NK-92 (cell line): ENCODE measurements around the gene PSMB7.

ENCODE experiments used
- DNase-seq: peaks from one replicate; lab custom pipeline; 2025; ENCODE audit not compliant: unreplicated experiment; lab: John Stamatoyannopoulos, UW

PSMB7 gene

DNA sequence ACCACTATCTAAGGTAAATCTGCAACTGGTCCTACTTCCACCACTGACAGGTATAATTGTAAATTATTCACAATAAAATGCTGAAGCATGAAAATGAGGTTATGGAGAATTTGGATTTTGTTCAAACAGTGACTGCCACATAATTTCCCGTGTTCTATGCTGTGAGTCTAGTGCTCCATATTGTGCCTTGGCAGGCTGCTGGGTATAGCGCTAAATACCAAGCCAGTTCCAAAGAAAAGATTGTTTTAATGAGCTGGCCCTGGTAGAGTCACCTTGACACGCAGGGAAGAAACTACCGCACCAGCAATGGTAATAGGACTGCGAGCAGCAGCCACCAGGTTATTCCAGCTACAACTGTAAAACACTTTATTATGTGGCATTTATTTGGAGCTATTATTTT lies 30.4 kb downstream of the PSMB7 start:
- no peak for DNase-seq

DNA sequence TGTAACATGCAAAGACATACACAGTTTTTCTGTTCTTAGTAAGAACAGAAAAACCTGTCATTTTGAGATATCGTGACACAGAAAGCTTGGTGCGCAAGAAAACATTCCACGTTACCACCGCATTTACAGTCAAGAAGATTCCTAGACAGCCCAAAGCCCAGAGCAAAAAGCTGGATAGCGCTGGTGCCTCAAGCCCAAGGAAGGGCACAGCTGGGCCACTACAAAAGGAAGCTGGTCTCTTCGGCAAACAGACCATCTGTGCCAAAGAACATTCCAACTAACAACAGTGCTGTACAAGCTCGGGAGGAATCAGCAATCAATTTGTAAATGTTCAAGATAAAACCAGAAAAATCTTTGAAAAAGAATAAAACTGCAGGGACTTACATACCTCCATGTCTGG lies 31.0 kb downstream of the PSMB7 start:
- no peak for DNase-seq

DNA sequence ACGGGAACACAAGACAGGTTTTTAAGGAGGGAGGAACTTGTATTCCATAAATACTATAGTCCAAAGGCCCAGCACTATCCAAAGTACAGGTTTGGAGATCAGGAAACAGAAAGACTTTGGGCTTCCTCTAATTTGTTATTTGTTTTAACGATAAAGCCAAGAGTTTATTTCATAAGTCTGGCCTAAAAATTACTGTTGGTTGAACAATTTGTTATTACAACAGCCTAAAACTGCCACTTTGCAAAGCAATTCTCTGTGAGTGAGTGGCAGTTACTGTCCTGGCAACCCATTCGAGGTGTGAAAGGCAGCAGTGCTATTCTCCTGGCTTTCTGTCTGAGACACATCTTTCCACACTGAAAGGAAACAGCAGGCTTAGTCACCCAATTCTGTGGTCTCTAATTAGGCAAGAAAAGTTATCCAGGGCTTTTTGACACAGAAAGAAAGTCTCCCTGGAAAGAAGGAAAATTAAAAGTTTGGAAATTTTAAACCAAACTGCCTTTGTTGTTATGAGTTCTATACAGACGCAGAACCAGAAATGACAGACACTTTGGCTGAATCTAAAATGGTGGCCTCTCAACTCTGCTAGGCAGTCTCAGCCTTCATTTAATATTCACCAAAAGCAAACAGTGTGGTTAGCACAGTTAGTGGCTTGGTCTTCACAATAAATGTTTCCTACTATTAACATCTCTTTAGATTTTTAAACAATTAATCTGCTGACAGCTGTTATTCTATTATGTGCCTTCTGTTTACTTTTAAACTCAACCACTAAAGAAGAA lies 33.9 kb downstream of the PSMB7 start:
- no peak for DNase-seq

DNA sequence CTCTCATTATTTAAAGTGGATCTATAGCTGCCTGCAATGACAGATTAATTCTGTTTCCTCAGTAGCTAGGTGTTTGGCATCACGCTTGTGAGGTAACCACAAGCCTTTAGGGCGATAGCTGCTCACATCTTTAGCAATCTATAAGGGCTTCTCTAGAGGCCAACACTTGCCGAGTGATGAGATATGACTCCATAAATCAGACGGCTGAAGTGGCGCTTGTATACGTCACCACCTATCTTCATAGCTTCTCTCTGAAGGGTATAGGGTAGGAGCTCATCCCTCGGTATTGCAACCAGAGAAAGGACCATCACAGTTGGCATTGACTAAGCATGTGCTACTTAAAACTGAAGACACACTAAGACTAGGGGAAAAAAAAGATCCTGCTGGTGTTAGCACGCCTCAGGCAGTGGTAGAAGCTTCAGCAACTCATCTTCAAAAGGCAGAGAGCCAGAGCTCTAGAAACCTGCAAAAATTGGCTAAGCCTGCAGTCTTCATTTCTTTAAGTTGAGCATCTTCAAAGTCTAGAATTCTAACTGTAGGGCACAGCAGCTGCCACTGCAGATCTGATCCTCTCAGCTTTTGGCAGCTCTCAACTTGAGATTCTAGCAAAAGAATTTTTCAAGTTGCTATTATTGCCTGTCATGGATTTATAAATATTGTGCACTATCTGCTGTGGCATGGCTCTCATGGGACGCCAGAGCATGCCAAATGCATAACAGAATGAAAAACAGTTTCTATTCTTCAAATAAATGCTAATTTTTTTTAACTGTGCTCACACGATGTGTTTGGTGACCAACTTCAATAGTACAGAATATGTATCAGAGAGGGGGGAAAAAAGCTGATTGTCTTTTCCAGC lies 37.5 kb downstream of the PSMB7 start:
- no peak for DNase-seq

DNA sequence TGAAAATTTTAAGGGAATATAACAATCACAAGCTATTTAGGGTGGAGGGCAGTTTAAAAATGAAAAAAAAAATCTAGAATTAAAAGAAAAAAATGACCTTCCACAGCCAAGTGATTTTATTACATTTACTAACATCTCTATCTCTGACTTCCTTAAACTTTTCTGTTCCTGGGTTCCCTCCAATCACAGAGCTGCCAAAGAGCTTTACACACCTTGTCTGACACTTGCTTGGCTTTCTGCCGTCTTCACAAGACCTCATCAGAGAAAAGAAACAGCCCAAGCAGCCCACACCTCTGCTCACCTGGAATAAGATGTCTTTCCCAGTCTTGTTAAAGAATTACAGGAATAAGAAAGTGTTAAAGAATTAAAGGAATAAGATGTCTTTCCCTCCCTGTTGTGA lies 38.9 kb downstream of the PSMB7 start:
- no peak for DNase-seq

DNA sequence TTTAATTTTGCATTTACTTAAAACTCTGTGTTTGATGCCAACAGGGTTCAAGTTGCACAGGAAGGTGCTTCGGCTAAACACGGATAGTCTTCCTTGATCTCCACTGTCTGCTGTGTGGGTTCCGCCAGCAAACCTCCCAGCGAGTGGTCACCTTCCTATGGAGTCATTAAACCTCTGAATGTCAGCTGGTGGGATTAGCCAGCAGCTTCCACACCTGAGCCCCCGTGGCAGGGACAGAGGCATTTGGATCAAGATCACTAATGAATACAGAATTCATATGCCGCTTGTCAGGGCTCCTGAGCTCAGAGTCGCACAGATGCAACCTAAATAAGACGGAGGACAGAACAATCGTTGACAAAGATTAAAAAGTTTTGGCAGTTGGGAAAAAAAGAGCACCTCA lies 39.5 kb downstream of the PSMB7 start:
- DNase-seq: no peak

DNA sequence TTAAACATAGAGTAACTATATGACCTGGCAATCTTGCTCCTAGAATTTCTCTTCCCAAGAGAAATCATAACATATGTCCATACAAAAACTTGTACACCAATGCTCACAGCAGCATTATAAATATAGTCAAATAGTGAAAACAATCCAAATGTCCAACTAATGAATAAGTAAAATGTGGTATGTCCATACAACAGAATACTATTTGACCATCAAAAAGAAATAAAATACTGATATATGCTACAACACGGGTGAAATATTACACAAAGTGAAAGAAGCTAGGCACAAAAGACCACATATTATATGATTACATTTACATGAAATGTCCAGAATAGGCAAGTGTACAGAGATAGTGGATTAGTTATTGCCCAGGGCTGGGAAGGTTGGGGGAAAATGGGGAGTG lies 41.4 kb downstream of the PSMB7 start:
- DNase-seq: no peak

DNA sequence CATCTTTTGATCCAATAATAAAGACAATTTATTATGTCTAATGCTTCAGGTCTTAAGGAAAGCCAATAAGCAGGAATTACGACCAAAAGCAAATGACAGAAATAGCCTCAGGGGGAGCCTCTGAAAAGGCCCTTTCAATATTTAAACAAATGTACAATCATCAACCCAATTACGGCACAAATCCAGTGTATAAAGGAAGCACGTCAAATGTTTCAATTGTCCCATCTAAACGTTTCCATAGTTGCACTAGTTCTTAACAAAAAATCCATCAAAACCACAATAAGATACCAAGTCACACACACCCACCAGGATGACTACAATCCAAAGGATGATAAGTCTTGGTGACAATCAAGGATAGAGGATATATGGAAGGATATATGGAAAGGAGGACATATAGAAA lies 41.9 kb downstream of the PSMB7 start:
- no peak for DNase-seq

DNA sequence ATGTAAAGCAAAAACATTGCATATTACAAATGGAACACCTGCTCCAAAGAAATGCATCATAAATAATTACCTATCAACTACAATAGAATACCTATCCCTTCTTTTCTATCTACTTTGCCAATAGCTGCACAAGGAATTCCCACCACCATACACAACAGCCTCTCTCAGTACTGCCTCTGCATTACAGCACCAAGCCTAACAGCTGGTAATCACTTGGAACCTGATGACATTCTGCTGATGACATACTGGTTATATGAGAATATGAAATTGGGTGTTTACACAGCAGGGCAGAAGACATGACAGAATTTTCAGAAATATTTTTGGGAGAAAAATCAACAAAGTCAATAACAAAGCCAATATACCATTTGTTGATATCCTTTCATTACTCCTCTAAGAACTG lies 43.2 kb downstream of the PSMB7 start:
- no peak for DNase-seq

DNA sequence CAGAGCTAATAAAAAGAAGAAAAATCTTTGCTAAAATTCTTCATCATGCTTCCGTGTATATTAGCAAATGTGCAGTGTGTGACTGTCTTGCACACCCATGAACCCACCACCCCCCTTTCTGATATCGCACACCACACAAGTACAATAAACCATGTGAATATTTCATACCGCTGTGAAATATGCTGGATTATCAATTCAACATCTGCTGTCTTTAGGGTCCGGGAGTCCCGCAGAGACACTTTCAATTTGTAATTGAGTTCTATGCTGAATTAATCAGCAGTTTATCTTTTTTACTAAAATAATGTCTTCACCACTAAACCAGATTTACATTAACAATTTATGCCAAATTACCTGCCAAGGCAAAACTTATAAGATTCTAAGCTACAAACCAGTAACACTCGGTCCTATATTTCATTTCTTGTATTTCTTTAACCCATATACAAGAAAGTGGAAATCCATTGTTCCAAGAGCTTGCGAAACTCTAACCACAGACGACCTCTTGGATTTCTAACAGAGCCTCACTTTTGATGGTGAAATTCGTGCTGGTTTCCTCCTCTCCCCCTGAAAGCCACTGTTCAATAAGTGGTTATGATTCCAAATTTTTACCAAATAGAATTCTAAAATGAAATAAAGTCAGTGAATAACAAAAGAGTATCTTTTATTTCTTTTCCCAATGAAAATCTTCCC lies 44.2 kb downstream of the PSMB7 start:
- no peak for DNase-seq

DNA sequence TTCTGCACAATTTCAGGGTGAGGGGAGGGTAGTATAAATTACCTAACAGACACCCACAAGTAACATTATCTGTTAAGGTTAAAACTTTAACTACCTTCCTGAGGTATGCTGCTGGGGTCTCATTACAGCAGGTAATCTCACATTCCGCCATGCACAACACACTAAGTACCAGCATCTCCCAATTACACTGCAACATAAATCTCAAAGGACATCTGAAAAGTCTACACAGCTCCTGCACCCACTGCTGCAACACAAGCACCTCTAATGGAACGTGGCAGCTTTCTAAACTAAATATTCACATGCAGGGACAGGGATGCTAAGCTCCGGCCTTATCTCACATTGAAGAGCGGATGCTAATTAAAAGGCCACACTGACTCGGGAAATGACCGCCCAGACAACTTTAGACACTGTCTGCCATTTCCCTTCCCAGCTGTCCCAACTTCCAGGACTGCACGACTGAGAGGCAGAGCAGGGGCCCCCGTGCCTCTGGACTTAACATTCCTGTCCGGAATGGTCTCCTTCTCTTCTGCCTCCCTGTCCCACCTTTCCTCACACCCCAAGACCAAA lies 45.9 kb downstream of the PSMB7 start:
- DNase-seq: no peak

DNA sequence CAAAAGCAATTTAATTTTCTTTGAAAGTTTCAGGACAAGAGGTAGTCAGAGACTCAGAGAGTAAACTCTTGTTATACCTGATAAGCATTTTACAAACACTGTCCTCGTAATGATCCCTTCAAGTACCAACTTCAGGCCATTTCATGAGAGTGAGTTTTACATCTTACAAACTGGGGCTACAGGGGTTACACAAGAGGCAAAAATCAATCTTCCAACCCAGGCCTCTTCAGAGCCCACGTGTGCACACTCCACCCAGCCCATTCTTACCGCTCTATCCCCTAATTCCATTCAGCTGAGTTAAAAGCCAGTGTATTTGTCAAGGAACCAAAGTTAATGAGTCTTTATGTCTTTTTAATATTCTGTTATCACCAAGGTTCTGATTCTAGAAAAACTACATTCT lies 46.5 kb downstream of the PSMB7 start:
- no peak for DNase-seq

DNA sequence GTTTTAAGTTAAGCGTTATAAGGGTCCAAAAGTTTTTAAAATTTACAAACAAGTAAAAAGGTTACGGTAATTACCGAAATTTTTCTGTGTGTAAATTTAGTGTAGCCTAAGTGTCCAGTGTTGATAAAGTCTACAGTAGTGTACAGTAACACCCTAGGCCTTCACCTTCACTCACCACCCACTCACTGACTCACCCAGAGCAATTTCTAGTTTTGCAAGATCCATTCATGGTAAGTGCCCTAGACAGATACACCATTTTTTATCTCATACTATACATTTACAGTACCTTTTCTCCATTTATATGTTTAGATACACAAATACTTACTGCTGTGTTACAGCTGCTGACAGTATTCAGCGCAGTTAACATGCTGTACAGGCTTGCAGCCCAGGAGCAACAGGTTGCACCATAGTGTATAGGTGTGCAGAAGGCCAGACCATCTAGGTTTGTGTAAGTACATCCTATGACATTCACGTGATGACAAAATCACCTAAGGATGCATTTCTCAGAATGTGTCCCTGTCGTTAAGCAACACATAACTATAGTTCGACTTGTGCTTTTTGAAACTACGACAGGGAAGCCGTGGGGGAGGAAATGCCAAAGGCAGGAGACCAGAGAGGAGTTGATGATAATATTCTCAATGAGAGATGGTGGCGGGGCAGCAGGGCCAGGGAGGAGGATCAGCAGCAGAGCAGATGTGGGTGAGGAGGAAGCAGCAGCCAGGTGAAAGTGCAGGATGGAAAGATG lies 48.6 kb downstream of the PSMB7 start:
- no peak for DNase-seq

DNA sequence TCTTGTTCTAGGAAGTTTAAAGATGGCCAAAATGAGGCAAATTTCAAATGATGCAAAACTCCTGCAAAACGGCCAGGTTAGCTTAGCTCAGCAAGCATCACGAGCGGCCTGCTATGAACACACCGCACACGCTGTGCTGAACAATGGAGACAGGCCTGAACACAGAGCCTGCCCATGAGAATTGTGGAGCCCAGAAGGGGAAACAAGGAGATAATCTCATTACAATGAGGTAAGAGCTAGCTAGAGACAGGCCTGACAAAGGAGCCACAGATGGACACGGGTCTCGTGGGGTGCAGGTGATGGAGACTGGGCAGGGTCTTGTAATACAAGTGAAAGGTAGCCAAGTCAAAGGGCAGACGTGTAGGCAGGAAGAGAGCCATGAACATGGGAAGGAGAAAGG lies 50.2 kb downstream of the PSMB7 start:
- DNase-seq: no peak

DNA sequence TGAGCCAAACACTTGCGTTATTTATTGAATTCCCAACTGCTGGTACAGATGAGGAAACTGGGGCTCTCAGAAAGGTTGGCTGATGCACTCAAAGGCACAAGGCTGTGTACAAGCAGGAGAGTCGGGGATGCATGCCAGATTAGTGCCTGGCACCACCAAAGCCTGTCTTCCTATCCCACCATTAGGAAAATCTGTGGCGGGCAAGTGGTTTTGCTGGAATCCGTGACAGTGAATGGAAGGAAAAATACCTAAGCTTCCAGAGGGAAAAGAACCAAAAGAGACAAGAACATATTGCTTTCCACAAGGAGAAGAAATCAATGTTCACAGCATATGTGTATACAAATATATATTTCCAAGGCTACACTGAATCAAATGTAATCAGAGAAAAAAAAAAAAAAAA lies 51.1 kb downstream of the PSMB7 start:
- no peak for DNase-seq

DNA sequence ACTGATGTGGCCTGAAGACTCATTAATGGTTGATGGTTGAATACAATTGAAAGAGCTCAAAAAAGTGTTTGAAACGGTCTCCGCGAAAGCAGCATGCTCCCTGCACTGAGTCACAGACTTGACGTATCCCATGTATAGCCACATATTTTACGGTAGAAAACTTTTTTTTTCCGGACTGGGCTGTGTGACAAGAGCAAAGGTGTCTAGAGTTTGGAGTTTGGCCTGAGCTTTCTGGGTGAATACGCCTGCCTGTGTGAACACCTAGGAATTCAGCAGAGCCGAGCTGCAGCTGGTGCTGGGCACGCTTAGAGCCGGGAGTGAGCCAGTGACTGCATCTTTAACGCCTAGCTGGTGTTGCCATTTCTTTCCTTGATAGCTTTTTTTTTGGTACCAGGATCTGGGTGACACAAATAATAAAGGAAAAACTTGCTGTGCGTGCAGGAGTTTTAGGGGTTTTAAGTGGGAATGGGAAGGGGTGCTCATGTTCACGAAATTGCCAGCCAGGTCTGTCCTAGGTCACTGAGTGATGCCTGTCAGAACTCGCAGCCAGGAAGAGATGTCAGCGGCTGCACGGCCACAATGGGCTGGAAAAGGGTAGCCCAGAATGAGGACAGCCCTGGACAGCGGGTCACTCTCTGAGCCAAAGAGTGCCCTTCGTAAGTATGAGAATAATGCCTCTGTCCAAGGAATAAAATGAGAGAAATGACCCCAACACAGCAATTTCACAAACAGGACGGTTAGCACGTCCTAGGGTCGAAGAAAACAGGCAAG lies 51.7 kb downstream of the PSMB7 start:
- no peak for DNase-seq

DNA sequence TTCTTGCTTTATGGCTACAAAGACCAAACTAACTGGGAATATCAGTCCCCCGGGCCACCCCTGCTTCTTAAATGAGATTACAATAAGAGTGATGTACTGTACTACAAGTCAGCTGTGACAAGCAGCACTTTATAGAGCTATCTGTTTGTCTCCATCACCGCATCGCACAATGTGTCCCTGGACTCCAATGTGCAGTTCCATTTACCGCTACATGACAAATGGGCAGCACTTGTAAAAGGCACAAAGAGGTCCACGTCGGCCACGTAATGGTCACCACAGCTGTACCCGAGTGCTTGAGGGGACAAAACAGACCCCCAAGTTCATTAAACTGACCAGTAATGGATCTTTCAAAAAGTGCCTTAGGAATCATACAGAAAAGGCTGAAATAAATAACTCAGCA lies 54.1 kb downstream of the PSMB7 start:
- DNase-seq: no peak

DNA sequence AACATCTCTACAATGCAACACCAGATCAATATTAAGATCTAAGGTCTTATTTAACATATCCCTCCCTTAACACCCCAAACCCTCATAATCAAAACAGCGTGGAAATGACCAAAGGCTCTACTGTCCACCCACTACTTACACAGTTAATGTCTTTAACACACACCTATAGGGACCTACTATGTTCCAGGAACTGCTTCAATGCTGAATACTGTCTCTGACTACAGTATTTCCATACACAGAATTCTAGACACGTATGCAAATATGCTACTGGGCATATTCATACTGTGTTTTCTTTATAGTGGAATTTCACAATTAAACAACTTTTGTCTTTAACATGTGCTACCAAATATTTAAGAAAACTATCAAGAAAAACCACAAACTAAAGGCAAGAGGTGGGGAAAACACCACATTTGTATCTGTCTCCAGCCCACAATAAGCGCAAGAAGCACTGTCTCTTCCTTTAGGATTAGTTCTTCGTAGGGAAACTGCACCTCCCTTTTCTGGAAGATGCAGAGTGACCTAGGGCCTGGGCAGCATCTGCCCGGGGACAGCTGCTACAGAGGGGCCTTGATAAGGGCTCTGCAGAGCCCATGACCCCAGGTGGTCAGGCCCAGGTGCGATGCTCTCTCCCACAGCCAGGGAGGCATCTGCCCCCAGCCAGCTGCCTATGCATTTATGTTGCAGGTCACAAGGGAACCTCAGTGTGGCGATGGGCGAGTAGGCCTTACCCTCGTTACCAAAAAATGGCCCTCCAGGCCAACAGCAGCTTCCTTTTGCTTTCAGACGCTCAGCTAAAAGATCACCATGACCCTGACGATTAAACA lies 55.2 kb downstream of the PSMB7 start:
- no peak for DNase-seq

DNA sequence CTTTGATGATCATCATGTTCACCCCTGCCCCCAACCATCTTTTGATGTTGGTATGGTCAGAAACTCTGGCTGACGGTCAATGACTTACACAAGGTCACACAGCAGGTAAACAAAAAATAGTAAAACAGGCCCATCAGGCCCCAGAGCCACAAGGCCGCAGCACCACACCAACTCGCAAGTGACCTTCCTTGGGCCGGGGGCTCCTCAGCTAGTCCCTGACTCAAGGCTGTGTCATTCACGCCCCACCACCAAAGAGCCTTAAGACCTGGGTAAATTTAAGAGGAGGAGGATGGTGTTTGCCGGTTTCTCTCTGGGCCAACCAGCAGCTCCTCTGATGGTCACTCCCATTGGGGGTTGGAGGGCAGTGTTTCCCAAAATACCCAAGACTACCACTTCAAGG lies 55.8 kb downstream of the PSMB7 start:
- no peak for DNase-seq
